Colonic mucosa (tissue), 4 donors: ENCODE results near the gene M1AP. TPM values are rescaled to one million over a fixed set of nuclear protein-coding genes. Genes with fewer than 3 reads are reported as not detected.

ENCODE experiments used
- DNase-seq: peaks from one replicate; pipeline ENCODE4 v3.0.0-alpha.2; 2020
- H3K27ac ChIP-seq: fragments of 200-600 bp; one replicate; pipeline ENCODE4 v1.8.0; 2021
- H3K27me3 ChIP-seq: fragments of 200-600 bp; one replicate; pipeline ENCODE4 v1.8.0; 2021
- H3K36me3 ChIP-seq: fragments of 200-600 bp; one replicate; pipeline ENCODE4 v1.8.0; 2021
- H3K4me1 ChIP-seq: fragments of 200-600 bp; one replicate; pipeline ENCODE4 v1.8.0; 2021; ENCODE audit warnings: mild to moderate bottlenecking
- H3K4me3 ChIP-seq: fragments of 200-600 bp; one replicate; pipeline ENCODE4 v1.8.0; 2021
- H3K9ac ChIP-seq, 2 donors: one replicate each; pipeline ENCODE4 v1.7.0; 2013; ENCODE audit warnings: control low read depth in 2 of 2, low read depth in 2 of 2, low read length in 2 of 2
- H3K9me3 ChIP-seq: fragments of 200-600 bp; one replicate; pipeline ENCODE4 v1.8.0; 2021
- intact Hi-C: fragments of 100-400 bp; cut with DNase I; formaldehyde crosslinking; loops from one replicate; pipeline ENCODE4 v1.14.1; 2022
- total RNA-seq, 2 donors: library from RNA; stranded (reverse); fragmentation: NEBNext Ultra II Directional in 1 of 2; extraction: Animal tissue kit (Norgen Biotek cat#: 25700) in 1 of 2; gene quantifications; one replicate each; pipeline ENCODE4 v1.2.1, GENCODE V29; 2021
- TF ChIP-seq, protein P1 (sequence below): fragments of 200-600 bp; IDR thresholded peaks from one replicate; pipeline ENCODE4 v1.8.0; 2022; ENCODE audit warnings: antibody characterized with exemption, mild to moderate bottlenecking
- donor health status: healthy.
- donor health status: DM: no; HTN: no; CAD: no.
- donor health status: DM: no; HTN: no; CAD: no.

Gene M1AP
- total RNA-seq, 2 donors from 2014 or later, result 0.35 TPM; not detected in 1

DNA sequence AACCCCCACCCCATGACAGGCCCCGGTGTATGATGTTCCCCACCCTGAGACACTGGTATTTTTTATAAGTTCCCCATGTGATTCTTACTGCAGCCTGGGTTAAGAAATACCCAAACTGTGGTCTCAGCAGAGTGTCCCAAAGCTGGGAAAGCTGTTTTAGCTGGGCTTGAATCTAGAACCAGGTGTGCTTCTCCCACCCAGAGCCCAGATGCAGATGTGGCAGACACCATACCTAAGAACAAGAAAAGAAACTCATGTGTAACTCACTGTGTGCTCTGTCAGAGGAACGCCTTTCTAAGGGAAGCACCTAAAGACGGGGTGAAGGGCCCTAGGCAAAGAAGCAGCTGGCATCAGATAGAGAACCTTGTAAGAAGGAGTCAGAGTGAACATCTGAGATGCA, 69.7 kb downstream of the M1AP start:
- TF ChIP-seq, protein P1, sequence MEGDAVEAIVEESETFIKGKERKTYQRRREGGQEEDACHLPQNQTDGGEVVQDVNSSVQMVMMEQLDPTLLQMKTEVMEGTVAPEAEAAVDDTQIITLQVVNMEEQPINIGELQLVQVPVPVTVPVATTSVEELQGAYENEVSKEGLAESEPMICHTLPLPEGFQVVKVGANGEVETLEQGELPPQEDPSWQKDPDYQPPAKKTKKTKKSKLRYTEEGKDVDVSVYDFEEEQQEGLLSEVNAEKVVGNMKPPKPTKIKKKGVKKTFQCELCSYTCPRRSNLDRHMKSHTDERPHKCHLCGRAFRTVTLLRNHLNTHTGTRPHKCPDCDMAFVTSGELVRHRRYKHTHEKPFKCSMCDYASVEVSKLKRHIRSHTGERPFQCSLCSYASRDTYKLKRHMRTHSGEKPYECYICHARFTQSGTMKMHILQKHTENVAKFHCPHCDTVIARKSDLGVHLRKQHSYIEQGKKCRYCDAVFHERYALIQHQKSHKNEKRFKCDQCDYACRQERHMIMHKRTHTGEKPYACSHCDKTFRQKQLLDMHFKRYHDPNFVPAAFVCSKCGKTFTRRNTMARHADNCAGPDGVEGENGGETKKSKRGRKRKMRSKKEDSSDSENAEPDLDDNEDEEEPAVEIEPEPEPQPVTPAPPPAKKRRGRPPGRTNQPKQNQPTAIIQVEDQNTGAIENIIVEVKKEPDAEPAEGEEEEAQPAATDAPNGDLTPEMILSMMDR, result no peak
- intact Hi-C loops, result no loop called here
- H3K4me1 ChIP-seq, result no peaks in the 10 kb centered on the region
- no peak for DNase-seq
- no peak overlapping the region for H3K4me3 ChIP-seq
- H3K9ac ChIP-seq, result peak overlapping the region in 1 of 2 donors; percentile 8
- H3K27ac ChIP-seq, result no peak overlapping the region
- H3K36me3 ChIP-seq, result no peaks in the 10 kb centered on the region
- no peaks in the 10 kb centered on the region for H3K9me3 ChIP-seq
- no peaks in the 10 kb centered on the region for H3K27me3 ChIP-seq

DNA sequence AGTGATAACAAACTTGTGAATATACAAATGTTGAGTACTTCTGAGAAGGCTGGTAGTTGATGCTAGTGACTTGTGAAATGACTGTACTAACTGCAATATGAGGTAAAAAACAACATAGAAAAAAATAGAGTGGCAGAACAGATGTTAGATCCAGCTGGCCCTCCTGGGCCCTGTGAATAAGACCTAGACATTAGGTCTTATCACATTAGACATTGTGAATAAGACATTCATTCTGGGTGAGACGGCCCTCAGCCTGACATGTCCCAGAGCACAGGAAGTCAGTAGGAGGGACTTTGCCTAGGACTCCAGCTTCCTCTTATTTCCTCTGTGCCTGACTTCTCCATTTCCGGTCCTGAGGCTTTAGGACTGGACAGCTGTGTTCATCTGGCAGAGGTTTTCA, 70.7 kb downstream of the M1AP start:
- Histone ChIP-seq H3K27me3 (no peaks in the 10 kb centered on the region), H3K4me3 (no peak overlapping the region), H3K27ac (no peak overlapping the region), H3K4me1 (no peaks in the 10 kb centered on the region), H3K36me3 (no peaks in the 10 kb centered on the region), H3K9ac (no peak overlapping the region), H3K9me3 (no peaks in the 10 kb centered on the region)
- DNase-seq, result no peak
- intact Hi-C loops, result no loop called here
- TF ChIP-seq, protein P1, result no peak

DNA sequence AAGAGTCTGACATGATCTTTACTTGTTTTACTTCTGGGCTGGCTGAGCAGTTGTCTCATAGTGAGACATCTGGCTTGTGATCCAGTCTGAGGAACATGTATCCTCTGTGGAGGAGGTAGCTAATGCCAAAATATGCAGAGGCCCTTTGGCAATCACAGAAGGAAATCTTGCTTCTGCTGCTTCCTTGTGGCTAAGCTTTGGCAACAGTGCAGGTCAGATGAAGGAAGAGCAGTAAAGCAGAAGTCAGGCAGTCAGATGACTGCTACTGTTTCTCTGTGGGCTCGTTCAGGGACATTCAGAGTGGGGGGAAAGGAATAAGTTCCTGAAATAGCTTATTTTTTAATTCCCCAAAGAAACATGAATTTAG, 71.3 kb downstream of the M1AP start:
- no peak overlapping the region for H3K9ac ChIP-seq
- no peaks in the 10 kb centered on the region for H3K36me3 ChIP-seq
- no peaks in the 10 kb centered on the region for H3K27me3 ChIP-seq
- DNase-seq, result no peak
- no peak overlapping the region for H3K27ac ChIP-seq
- intact Hi-C loops, result no loop called here
- TF ChIP-seq, protein P1, result no peak
- no peaks in the 10 kb centered on the region for H3K4me1 ChIP-seq
- H3K9me3 ChIP-seq, result no peaks in the 10 kb centered on the region
- no peak overlapping the region for H3K4me3 ChIP-seq

DNA sequence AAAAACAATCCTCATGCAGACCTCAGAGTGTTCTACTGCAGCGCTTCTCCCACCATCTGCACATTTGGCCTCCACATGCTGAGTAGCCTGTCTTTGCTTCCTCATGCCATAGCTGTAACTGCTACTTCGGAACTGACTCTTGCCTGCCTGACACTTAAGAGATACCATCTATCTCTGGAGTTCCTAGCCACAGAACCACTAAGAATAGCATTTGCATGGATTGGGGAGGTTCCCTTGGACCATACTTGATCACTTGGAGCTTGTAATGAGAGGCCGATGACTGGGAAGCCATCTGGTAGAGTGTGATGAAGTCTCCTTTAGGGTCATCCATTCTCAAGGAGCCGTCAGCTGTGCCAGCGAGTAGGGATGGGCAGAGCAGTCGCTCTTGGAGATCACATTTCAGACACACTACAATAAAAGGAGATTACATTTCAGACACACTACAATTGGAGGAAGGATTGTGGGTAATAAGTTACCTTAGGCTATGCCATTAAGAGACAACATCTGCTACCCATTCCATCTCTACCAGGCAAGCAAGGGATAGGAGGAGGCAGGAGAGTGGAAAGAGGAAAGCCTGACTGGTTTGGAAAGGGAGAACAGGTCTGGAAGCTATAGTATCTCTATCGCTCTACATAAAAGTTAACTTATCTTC, 71.8 kb downstream of the M1AP start:
- Histone ChIP-seq H3K4me1 (no peaks in the 10 kb centered on the region), H3K36me3 (no peaks in the 10 kb centered on the region), H3K9me3 (no peaks in the 10 kb centered on the region), H3K9ac (no peak overlapping the region), H3K27me3 (no peaks in the 10 kb centered on the region), H3K4me3 (no peak overlapping the region), H3K27ac (no peak overlapping the region)
- no peak for DNase-seq
- TF ChIP-seq, protein P1, result no peak
- intact Hi-C loops, result no loop called here

DNA sequence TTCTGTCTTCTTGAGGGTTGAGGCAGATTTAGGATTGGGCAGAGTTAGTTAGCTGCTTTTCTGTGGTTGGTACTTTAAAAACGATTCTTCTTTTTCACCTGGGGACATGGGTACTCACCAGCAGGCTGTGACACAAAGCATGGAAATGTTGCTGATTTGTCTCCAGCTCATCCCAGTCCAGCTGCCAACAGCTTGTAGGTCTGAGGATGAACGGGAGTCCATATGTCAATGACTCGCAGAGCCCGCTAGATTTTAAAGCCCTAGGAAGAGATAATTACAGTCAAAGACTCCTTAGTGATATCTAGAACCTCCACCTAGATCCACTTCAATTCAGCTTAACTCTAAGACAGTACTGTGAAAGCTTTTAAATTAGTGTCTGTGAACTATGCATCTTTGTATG, 72.8 kb downstream of the M1AP start:
- Histone ChIP-seq H3K36me3 (no peaks in the 10 kb centered on the region), H3K4me1 (no peaks in the 10 kb centered on the region), H3K27me3 (no peaks in the 10 kb centered on the region), H3K9me3 (no peaks in the 10 kb centered on the region), H3K9ac (no peak overlapping the region), H3K27ac (no peak overlapping the region), H3K4me3 (no peak overlapping the region)
- DNase-seq, result no peak
- TF ChIP-seq, protein P1, result no peak
- intact Hi-C loops, result no loop called here
